ENCODE data around the gene SATB2.

The SATB2 gene

DNA sequence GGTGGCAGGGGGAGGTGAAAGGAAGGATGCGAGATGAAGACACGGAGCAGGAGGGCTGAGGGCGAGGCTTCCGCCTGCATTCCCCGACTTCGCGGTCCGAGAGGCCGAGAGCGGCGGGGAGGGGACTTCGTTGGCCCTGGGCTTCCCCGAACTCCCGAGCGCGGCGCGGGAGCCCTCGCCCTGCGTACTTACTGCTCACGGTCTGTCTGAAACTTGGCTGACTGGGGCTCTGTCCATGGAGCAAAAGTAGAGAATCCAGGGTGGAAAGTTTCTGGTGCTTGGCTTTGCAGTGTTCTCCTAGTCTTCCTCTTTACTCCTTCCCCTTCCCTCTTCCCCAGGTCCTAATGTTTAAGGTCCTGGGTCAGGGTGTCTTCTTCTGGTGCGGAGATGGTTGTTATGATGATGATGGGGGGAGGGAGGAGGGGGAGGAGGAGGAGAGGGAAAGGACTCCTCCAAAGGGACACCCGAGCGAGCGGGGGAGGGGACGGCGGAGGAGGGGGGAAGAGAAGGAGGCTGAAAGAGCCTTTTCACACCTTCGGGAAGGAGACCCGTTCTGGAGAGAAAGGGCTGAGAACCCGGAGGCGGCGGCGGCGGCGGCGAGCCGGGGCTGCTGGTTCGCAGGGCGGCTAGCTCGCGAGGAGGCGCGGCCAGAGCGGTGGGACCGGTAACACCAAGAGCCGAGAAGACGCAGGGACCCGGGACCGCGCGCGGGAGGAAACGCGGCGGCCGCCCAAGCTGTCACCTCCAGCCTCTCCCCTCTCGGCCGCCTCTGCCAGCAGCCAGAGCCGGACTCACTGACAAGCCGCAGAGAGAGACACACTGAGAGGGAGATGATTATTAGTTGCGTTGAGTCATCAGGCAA lies at the start of gene SATB2 (continued):
- TF ChIP-seq EGR2 (tag by site-specific recombination; IDR thresholded peaks at IDR 0.05; ENCODE audit: low read depth): peak; percentile 50
- TF ChIP-seq GLIS2 (tag by site-specific recombination; IDR thresholded peaks at IDR 0.05): no peak
- no peak for TF ChIP-seq ZNF670 (tag by site-specific recombination; IDR thresholded peaks at IDR 0.05; ENCODE audit: low read depth)
- TF ChIP-seq, protein P1, sequence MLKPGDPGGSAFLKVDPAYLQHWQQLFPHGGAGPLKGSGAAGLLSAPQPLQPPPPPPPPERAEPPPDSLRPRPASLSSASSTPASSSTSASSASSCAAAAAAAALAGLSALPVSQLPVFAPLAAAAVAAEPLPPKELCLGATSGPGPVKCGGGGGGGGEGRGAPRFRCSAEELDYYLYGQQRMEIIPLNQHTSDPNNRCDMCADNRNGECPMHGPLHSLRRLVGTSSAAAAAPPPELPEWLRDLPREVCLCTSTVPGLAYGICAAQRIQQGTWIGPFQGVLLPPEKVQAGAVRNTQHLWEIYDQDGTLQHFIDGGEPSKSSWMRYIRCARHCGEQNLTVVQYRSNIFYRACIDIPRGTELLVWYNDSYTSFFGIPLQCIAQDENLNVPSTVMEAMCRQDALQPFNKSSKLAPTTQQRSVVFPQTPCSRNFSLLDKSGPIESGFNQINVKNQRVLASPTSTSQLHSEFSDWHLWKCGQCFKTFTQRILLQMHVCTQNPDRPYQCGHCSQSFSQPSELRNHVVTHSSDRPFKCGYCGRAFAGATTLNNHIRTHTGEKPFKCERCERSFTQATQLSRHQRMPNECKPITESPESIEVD (tag by site-specific recombination; IDR thresholded peaks at IDR 0.05): no peak
- TF ChIP-seq ZNF202 (tag by site-specific recombination; IDR thresholded peaks at IDR 0.05; ENCODE audit: borderline replicate concordance): no peak
- TF ChIP-seq, protein P2, sequence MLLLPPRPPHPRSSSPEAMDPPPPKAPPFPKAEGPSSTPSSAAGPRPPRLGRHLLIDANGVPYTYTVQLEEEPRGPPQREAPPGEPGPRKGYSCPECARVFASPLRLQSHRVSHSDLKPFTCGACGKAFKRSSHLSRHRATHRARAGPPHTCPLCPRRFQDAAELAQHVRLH (tag by site-specific recombination; IDR thresholded peaks at IDR 0.05): no peak
- peak; percentile 84 for TF ChIP-seq ZBTB8A (tag by site-specific recombination; IDR thresholded peaks at IDR 0.05)
- no peak for TF ChIP-seq BCL11A (tag by site-specific recombination; IDR thresholded peaks at IDR 0.05; ENCODE audit: low read depth)
- TF ChIP-seq, protein P3, sequence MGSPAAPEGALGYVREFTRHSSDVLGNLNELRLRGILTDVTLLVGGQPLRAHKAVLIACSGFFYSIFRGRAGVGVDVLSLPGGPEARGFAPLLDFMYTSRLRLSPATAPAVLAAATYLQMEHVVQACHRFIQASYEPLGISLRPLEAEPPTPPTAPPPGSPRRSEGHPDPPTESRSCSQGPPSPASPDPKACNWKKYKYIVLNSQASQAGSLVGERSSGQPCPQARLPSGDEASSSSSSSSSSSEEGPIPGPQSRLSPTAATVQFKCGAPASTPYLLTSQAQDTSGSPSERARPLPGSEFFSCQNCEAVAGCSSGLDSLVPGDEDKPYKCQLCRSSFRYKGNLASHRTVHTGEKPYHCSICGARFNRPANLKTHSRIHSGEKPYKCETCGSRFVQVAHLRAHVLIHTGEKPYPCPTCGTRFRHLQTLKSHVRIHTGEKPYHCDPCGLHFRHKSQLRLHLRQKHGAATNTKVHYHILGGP (tag by site-specific recombination; IDR thresholded peaks at IDR 0.05): no peak
- TF ChIP-seq ZNF626 (tag by site-specific recombination; IDR thresholded peaks at IDR 0.05): no peak
- TF ChIP-seq, protein P4, sequence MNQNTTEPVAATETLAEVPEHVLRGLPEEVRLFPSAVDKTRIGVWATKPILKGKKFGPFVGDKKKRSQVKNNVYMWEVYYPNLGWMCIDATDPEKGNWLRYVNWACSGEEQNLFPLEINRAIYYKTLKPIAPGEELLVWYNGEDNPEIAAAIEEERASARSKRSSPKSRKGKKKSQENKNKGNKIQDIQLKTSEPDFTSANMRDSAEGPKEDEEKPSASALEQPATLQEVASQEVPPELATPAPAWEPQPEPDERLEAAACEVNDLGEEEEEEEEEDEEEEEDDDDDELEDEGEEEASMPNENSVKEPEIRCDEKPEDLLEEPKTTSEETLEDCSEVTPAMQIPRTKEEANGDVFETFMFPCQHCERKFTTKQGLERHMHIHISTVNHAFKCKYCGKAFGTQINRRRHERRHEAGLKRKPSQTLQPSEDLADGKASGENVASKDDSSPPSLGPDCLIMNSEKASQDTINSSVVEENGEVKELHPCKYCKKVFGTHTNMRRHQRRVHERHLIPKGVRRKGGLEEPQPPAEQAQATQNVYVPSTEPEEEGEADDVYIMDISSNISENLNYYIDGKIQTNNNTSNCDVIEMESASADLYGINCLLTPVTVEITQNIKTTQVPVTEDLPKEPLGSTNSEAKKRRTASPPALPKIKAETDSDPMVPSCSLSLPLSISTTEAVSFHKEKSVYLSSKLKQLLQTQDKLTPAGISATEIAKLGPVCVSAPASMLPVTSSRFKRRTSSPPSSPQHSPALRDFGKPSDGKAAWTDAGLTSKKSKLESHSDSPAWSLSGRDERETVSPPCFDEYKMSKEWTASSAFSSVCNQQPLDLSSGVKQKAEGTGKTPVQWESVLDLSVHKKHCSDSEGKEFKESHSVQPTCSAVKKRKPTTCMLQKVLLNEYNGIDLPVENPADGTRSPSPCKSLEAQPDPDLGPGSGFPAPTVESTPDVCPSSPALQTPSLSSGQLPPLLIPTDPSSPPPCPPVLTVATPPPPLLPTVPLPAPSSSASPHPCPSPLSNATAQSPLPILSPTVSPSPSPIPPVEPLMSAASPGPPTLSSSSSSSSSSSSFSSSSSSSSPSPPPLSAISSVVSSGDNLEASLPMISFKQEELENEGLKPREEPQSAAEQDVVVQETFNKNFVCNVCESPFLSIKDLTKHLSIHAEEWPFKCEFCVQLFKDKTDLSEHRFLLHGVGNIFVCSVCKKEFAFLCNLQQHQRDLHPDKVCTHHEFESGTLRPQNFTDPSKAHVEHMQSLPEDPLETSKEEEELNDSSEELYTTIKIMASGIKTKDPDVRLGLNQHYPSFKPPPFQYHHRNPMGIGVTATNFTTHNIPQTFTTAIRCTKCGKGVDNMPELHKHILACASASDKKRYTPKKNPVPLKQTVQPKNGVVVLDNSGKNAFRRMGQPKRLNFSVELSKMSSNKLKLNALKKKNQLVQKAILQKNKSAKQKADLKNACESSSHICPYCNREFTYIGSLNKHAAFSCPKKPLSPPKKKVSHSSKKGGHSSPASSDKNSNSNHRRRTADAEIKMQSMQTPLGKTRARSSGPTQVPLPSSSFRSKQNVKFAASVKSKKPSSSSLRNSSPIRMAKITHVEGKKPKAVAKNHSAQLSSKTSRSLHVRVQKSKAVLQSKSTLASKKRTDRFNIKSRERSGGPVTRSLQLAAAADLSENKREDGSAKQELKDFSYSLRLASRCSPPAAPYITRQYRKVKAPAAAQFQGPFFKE (tag by site-specific recombination; IDR thresholded peaks at IDR 0.05; ENCODE audit: borderline replicate concordance): no peak
- no peak for TF ChIP-seq ZNF362 (tag by site-specific recombination; IDR thresholded peaks at IDR 0.05)
- TF ChIP-seq ZNF2 (tag by site-specific recombination; IDR thresholded peaks at IDR 0.05): no peak; the same call in 1 of the 2 replicates
- peak; percentile 0; the same call in 1 of the 2 replicates for TF ChIP-seq ZIC2 (tag by site-specific recombination; IDR thresholded peaks at IDR 0.05)
- peak; percentile 56 for TF ChIP-seq SP7 (tag by site-specific recombination; IDR thresholded peaks at IDR 0.05)
- no peak for TF ChIP-seq ZNF223 (tag by site-specific recombination; IDR thresholded peaks at IDR 0.05)
- no peak for TF ChIP-seq ZNF211 (tag by site-specific recombination; IDR thresholded peaks at IDR 0.05; ENCODE audit: low read depth)
- TF ChIP-seq, protein P5, sequence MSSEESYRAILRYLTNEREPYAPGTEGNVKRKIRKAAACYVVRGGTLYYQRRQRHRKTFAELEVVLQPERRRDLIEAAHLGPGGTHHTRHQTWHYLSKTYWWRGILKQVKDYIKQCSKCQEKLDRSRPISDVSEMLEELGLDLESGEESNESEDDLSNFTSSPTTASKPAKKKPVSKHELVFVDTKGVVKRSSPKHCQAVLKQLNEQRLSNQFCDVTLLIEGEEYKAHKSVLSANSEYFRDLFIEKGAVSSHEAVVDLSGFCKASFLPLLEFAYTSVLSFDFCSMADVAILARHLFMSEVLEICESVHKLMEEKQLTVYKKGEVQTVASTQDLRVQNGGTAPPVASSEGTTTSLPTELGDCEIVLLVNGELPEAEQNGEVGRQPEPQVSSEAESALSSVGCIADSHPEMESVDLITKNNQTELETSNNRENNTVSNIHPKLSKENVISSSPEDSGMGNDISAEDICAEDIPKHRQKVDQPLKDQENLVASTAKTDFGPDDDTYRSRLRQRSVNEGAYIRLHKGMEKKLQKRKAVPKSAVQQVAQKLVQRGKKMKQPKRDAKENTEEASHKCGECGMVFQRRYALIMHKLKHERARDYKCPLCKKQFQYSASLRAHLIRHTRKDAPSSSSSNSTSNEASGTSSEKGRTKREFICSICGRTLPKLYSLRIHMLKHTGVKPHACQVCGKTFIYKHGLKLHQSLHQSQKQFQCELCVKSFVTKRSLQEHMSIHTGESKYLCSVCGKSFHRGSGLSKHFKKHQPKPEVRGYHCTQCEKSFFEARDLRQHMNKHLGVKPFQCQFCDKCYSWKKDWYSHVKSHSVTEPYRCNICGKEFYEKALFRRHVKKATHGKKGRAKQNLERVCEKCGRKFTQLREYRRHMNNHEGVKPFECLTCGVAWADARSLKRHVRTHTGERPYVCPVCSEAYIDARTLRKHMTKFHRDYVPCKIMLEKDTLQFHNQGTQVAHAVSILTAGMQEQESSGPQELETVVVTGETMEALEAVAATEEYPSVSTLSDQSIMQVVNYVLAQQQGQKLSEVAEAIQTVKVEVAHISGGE (tag by site-specific recombination; conservative IDR thresholded peaks at IDR 0.05; ENCODE audit: low read depth): no peak
- no peak for TF ChIP-seq ZNF707 (tag by site-specific recombination; IDR thresholded peaks at IDR 0.05)
- TF ChIP-seq, protein P6, sequence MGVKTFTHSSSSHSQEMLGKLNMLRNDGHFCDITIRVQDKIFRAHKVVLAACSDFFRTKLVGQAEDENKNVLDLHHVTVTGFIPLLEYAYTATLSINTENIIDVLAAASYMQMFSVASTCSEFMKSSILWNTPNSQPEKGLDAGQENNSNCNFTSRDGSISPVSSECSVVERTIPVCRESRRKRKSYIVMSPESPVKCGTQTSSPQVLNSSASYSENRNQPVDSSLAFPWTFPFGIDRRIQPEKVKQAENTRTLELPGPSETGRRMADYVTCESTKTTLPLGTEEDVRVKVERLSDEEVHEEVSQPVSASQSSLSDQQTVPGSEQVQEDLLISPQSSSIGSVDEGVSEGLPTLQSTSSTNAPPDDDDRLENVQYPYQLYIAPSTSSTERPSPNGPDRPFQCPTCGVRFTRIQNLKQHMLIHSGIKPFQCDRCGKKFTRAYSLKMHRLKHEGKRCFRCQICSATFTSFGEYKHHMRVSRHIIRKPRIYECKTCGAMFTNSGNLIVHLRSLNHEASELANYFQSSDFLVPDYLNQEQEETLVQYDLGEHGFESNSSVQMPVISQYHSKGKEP (tag by site-specific recombination; IDR thresholded peaks at IDR 0.05): no peak
- TF ChIP-seq ZNF169 (tag by site-specific recombination; IDR thresholded peaks at IDR 0.05): no peak

All from HEK293 (cell line).